NCI-H128 (cell line): ENCODE measurements around the gene GPC3.
"Not testable (repeated sequence)": the region's sequence is repeated elsewhere in the genome, so short reads cannot be mapped to it uniquely, and the experiment has no call there.

ENCODE experiments used
- DNase-seq: peaks from one replicate; lab custom pipeline; 2025; ENCODE audit not compliant: unreplicated experiment; lab: John Stamatoyannopoulos, UW

Gene GPC3

DNA sequence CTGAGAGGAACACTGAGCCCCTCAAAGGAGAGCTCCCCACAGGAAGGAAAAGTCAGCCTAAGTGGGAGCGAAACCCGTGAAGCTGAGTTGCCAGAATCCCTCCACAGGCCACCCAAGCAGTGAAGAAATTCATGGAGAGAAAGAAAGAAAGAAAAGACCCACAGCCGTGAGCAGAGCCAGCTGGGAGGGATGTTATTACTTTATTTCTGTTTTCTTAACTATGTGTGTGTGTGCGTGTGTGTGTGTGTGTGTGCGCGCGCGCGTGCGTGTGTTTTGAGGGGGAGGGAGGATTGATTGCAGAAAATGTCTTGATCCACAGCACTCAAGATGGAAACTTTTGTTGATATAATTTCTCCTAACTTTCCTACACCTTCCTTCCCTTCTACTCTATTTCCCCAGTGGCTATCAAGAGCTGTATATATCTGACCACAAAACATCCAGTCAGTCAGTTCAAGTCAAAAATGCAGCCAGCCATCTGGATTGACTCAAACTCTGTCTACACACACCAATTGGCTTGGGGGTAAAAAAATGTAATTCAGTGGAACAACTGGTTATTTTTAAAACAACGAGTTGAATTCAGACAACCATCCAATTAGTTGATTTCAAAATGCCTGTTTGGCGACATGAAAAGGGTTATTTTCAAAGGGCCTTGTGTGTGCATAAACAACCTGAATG, 13.8 kb upstream of the GPC3 start:
- DNase-seq = no peak

DNA sequence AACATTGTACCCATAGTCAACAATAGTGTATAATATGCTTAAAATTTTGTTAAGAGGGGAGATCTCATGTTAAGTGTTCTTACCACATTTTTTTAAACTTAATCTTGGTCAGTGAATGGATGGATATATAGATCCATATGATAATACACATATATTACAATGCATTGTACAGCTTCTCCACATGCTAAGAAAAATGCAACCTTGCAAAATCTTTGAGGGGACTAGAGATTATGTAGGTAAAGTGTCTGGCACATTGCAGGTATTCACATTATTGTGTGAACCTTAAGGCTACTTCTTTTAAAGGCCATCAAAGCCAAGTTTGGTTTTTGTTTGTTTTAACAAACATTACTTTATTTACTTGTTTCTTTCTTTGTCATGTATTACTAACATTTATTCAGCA, 10.4 kb upstream of the GPC3 start:
- no peak for DNase-seq

DNA sequence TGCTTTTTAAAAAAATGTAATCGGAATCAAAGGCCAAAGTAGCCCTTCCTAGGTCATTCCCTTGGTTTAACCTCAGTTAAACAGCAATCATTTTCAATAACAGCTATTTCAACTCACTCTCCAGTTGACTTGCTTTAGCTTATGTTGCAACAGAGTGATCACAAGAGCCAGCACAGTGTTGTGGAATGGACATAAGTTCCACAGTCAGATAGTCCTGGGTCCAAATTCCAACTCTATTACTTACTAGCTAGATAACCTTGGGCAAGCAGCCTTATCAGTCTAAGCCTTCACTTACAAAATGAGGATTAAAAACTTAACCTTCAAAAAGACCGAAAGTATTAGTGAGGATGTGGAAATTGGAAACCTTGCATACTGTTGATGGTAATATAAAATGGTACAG, 9.2 kb upstream of the GPC3 start:
- DNase-seq = no peak

DNA sequence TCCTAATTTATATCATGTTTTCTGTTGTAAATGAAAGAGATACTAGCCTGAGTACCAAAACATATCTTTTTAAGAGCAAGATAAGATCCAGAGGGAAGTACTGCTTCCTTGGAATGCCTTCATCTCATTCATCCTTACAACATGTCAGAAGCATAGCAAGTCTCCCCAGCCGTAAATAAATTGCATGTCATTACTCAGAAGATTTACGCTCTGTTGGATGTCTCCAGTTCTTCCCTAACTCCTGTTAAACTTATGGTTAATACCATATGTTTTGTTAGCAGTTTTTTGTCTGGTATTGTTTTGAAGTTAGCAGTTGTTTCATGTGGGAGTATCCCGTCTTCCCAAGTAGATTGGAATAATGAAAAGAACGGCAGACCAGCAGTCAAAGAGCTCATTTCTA, 7.5 kb upstream of the GPC3 start:
- no peak for DNase-seq

DNA sequence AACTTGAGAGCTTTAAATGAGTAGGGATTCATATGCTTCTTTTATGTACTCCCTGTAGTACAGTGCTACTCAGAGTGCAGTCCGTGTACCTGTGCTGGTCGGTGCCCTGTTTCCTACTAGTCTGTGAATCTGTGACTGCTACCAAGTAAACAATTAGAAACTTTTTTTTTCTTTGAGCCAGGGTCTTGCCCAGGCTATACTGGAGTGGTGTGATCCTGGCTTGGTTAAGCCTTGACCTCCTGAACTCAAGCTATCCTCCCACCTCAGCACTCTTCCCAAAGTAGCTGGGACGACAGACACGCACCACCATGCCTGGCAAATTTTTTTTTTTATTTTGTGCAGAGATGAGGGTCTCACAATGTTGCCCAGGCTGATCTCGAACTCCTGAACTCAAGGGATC, 6.4 kb upstream of the GPC3 start:
- no peak for DNase-seq

DNA sequence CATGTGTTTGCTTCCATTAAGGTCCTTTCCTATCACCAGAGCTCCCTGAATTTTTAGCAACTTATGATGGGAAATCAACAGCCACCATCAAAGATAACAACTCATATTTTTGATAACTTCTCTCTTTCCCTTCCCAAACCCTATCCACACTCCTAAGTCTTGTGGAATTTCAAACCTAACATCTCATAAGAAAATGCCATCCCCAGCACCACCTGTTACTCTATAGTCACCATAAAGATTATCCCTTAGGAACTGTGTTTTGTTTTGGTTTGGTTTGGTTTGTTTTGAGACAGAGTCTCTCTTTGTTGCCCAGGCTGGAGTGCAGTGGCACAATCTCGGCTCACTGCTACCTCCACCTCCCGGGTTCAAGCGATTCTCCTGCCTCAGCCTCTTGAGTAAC, 5.7 kb upstream of the GPC3 start:
- DNase-seq = not testable (repeated sequence)

DNA sequence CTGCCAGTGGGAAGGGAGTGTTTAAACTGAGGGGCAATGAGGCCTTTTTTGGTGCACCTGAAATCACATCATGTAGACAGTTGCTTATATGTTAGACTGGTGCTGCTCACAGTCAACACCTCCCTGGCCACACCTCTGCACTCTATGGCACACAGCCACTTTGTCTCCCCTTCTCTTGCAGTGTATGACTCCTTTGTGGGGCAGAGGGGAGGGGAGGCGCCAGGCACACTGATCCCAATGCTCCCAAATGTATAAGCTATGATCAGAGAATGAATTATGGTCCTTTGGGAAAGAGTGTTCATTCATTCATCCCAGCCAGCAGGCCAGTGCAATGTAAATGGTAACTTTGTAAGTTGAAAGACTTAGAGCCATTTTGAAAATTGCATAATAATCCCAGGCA, 4.6 kb upstream of the GPC3 start:
- no peak for DNase-seq

DNA sequence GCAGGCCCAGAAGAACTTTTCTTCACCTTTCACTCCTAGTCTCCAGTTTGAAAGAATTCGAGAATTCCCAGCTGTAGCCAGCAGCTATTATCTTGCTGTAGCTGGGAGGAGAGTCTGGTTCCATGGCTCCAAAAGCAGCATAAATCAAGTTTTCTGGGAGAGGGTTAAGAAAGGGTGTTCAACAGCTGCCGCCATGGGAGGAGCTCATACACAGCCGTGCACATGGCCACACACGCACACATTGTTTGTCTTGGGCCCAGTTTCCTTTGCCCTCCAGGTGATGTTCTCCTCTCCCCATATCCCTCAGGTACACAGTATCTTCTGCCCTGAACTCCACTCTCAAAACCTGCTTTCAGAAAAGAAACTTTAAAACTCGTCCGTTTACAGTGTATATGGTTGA, 4.1 kb upstream of the GPC3 start:
- no peak for DNase-seq

DNA sequence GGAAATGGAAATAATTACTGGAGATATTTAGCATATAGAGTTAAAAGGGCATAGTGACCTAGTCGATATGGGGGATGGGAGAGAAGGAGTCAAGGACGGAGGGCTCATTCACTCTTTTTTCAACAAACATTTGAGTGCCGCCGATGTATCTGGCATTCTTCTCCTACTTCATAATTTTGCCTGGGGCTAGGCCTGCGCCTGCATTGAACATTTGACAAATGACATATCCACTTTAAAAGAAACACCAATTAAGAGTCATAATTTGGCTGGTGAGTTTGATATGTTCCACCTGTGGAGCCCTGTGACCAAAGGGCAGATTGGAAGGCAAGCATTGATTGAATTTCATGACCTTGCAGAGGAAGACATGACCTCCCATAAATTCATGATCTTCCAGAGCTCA, 2.6 kb upstream of the GPC3 start:
- no peak for DNase-seq

DNA sequence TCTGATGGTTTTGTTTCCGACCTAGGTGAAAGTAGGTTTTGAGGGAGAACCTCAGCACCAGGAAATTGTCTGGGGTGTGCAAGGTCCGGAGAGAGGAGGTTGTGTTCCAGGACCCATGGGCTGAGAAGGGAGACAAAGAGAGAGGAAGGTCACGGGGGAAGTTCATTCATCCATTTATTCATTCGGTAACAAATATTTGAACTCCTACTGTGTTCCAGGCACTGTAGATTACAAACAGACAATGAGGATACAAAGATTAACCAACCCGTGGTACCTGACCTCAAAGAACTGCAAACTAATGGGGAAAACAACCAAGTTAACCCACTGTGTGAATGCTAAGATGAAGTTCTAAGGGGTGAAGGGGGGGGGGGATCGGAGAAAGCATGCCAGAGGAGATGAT, 1.8 kb upstream of the GPC3 start:
- no peak for DNase-seq

DNA sequence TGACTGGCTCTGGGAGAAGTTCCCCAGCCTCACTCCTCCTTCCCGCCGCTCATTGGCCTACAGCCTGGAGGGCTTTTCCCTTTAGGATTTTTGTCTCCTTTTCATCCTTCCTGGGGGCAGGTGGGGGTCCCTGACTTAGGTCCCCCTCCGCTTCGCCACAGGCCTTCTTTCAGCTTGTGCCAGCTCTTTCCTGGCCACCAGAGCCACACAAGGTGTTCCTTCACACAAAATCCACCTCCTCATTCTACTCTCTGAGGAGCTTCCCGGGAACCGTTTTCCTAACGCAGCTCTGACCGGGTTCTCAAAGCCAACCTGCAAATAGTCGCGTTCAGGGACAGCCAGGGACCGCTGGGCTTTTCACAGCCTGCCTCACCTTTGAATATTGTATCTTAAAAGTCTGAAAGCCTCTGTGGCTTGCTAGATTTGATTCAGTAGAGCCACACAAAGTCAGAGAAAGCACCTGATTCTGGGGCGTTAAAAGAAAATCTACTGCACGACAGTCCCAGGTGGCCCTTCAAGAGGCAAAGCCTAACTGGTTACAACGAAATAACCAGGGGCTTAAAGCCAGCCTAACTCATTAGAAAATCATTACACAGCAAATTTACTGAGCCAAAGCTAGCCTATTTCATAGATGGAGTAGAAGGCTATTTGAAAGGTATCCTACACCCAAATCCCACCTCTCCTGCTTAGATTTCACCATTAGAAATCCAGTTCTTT, 731 bp upstream of the GPC3 start:
- no peak for DNase-seq

DNA sequence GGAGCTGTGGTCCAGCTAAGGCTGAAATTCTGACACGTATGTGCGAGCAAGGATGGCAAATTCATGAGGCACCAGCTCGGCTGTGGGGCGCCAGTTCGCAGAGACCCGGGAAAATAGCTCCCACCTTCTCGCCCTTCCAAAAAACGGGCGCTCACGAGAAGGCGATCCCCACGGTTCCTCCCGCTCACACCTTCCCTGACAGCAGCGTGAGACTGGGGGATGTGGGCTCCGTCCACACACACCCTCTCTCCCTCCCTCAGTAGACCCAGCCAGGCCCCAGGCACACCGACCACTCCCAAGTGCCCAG, 584 bp downstream of the GPC3 start:
- DNase-seq = no peak

DNA sequence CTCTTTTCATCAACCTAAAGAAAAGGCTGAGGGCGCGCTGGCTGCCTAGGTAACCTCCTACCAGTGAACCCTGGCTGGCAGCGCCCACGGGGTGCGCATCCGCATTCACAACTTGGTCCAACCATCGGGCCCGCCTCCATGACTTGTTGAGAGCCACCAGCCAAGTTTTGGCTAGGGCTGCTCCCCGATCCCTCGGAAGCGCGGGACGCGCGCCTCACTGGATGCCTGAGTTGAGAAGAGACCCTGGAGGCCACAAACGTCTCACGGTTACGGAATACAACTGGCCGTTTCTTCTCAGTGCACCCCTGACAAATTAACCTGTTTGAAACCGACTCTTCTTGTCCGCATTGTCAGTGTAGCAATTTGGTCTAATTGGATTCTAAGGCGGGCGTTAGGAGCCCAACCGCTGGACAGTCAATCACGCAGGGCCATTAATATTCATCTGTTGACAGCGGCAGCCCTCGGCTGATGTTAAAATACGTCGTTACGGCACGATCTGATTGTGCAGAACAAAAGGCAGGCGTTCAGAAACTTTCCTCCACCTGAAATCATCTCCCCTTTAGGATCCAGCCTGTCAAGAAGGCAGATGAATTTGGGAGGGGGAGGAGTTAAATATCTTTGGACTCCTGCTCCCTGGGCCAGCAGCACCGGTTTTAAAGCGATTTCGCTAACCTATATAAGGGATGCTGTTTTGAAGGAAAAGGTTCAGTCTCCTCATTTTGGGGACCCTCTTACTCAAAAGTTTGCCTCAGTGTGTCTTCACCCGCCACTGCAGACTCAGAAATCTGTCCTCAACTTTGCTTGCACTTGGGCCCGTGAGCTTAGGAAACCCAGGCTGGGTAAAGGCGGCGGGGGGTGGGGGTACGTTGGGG, 1.2 kb downstream of the GPC3 start:
- no peak for DNase-seq

DNA sequence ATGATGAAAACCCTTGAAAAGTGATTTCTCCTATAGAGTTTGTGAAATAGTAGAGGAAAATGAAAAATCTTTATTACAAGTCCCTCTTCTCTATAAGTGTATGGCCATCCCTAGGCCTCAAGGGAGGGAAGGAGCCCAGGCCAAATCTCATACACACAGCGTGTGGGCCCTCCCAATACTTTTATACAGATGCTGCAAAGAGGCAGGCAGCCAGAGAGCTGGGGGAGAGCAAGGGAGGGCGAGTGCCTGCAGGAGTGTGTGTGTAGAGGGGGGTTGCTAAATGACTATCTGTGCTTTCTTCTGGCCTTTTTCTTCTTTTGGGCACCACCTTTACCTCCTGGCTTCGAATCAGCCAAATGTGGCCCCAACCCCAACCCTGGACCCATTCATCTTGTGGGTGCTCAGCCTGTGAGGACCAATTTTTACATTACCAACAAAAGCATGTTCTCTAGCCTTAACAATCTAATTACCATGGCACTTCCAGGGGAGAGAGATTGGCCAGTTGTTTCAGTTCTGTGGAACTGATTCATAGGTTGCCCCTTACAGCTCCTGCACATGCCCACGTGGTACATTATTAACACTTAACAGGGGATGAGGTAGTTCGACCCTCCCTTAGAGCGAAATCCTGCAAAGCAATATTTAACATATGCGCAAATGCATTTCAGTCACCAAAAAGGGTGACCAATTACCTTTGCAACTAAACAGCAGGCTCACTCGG, 2.0 kb downstream of the GPC3 start:
- no peak for DNase-seq

DNA sequence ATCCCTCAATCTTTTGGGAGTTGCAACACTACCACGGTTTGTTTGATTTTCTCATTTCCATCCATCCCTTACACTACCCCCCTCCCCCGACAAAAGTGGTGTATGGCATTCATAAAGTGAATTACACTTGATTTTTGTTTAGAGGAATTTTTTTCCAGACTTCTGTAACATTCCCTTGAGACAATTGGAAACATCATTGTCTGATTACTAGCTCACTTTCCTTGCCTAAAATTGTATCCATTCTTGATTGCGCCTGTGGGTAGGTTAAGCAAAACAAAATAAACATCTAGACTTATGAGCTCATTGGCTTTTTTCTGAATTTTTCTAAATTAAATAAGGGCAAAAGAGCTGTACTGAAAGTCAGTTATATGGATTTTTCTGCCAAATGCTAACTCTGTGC, 3.5 kb downstream of the GPC3 start:
- no peak for DNase-seq

DNA sequence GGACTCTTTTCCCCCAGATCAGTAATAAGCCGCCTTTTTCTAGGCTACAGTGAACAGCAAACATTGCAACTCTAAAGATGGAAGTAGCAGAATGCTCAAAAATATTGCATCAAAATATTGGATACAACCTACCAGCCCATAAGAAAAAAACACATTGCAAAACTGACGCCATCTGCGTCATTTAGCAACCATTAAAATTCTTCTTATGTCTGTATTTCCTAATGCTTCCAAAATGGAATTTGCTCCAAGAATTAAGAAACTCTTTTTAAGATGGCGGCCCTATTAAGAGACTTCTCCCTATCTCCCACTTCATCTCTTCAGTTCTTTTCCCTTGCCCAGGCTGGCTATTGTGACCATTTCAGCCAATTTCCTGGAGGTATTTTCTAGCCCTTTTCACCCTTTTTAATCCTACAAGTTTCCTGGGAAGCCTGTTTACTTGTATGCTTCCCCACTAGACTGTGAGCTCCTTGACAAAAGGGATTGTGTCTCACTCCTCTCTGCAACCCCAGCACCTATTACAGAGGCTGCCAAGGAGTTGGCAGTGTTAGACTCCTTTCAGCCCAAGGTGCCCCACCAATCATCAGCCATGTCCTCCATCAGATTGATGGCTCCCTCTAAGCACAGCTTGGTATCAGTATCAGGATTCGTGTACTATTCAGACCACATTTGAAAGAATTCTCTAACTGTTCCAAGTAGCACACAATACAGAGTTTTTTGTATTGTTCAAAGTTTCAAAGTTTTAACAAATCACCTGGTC, 4.4 kb downstream of the GPC3 start:
- DNase-seq = no peak

DNA sequence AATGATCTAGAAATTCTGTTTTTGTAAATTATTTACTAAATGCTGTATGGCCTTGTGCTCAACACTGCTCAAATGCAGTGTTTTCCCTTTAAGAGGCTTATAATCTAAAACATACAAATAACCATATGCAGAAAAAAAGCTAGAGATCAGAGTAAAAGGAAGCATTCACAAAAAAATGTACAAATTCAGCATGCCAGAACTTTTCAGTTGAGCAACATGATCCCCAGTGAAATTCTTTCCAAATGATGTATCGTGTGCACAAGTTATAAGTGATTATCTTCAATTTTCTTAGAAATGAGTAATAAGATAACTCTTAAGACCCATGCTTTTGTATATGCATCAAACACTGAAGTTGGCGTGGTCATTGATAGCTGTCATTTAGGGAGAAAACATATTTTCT, 5.0 kb downstream of the GPC3 start:
- no peak for DNase-seq

DNA sequence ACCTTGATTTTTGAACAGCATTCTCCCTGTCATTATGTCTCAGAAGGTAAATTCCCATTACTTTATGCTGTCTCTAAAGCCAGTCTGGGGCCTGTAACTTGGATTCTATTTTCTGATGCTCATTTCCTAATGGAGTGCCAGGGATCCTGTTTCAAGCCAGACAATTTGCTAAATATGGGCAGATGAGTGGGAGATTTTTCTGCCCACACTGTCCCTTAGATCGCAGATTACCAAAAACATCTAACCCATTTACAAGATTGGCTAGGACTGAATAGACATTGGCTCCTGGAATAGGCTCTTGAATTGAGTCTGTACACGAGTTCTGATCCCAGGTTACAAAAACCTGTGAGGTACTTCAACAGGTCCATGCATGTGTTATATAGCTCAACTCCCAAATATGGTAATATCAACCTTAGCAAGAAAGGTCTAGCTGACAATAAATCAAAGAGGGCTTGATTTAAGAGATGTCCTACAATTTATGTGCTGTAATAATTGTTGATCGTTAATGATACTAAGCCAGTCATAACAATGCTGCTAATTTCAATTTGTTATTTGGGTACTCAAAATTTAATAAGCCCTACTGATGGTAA, 5.7 kb downstream of the GPC3 start:
- no peak for DNase-seq

DNA sequence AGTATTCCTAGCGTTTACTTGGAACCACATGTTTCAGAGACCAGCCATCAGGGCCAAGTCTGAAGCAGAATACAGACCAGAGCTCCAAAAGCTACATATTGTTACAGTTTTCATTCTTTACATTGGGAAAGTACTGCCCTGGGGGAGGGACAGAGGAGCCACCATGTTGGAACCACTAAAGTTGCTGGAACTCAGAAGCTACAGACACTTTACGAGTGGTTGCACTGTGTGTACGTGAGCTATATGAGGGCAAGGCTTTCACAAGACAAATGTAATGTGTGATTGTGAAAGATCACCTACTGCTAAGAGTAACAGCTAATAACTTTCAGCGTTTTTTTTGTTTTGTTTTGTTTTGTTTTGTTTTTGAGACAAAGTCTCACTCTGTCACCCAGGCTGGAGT, 11.7 kb downstream of the GPC3 start:
- DNase-seq = no peak

DNA sequence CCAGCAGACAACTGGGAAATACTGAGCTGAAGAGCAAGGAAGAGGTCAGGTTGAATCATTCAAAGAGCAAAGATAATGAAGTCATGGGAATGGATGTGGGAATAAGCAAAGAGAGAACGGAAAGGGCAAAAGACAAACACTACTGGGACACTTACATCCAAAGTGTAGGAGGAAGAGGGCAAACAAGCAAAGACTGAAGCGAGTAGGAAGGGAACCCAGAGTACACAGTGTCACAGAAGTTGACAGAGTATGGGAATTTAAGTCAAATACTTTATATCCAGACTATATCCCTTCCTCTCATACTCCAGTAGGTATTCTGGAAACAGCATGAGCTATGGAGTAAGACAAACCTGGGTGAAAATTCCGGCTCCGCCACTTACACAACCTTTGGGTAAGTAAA, 12.5 kb downstream of the GPC3 start:
- no peak for DNase-seq

DNA sequence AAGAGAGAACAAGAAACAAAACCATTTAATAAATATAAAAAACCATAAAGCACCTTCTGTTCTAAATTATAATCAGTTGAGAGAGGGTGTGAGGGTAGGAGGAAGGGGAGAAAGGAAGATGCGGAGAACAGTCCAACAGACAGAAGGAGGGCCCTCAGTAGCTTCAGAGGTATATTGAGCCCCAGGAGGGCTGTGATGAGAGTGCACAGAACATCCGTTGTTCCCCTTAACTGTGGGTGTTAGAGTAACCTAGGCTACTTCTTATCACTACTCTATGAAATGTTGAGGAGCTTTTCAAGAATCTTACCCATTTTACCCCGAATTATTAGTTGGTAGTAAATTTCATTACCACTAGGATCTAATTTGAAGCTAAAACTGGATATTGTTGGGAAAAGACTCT, 13.8 kb downstream of the GPC3 start:
- no peak for DNase-seq
